Activated CD8-positive, alpha-beta memory T cell treated with anti-CD3 and anti-CD28 coated beads, Interleukin-2, amount 10 ng/mL, durations not matched to agents 7 days and 5 days (primary cell): ENCODE data around the gene KLHL21. TPM values are rescaled to one million over a fixed set of nuclear protein-coding genes. Genes with fewer than 3 reads are reported as not detected.
"Not testable (repeated sequence)": the region's sequence is repeated elsewhere in the genome, so short reads cannot be mapped to it uniquely, and the experiment has no call there.

Experiments used
- ATAC-seq: fragments of 150-1000 bp; cut with Tn5 transposase; one replicate; pipeline ENCODE4 v1.10.0; 2021; ENCODE audit warnings: moderate library complexity
- CTCF ChIA-PET: fragments of 350-600 bp; sonication (Branson Sonifier 250); formaldehyde crosslinking; loops from one replicate; lab custom pipeline; 2021; ENCODE audit warnings: antibody characterized with exemption; lab: Charles Lee
- DNase-seq: peaks from one replicate; pipeline ENCODE4 v3.0.0-alpha.2; 2020
- H3K27ac Mint-ChIP-seq: one replicate; pipeline ENCODE4 v1.8.0; 2021; ENCODE audit warnings: mild to moderate bottlenecking, mixed read lengths
- H3K27me3 Mint-ChIP-seq: one replicate; pipeline ENCODE4 v1.8.0; 2021; ENCODE audit warnings: mixed read lengths
- H3K36me3 Mint-ChIP-seq: one replicate; pipeline ENCODE4 v1.8.0; 2021; ENCODE audit warnings: mild to moderate bottlenecking, mixed read lengths
- H3K4me1 Mint-ChIP-seq: one replicate; pipeline ENCODE4 v1.8.0; 2021; ENCODE audit warnings: mixed read lengths
- H3K4me3 Mint-ChIP-seq: one replicate; pipeline ENCODE4 v1.8.0; 2021; ENCODE audit warnings: mild to moderate bottlenecking, moderate library complexity, mixed read lengths
- H3K9me3 Mint-ChIP-seq: one replicate; pipeline ENCODE4 v1.8.0; 2022; ENCODE audit warnings: low read depth, mixed read lengths
- total RNA-seq, 2 experiments: library from RNA; stranded (reverse); gene quantifications; one replicate each; pipeline ENCODE4 v1.2.3, GENCODE V29; 2021

The KLHL21 gene
- total RNA-seq, 2 experiments from 2014 or later = 23.9 to 28.2 TPM

DNA sequence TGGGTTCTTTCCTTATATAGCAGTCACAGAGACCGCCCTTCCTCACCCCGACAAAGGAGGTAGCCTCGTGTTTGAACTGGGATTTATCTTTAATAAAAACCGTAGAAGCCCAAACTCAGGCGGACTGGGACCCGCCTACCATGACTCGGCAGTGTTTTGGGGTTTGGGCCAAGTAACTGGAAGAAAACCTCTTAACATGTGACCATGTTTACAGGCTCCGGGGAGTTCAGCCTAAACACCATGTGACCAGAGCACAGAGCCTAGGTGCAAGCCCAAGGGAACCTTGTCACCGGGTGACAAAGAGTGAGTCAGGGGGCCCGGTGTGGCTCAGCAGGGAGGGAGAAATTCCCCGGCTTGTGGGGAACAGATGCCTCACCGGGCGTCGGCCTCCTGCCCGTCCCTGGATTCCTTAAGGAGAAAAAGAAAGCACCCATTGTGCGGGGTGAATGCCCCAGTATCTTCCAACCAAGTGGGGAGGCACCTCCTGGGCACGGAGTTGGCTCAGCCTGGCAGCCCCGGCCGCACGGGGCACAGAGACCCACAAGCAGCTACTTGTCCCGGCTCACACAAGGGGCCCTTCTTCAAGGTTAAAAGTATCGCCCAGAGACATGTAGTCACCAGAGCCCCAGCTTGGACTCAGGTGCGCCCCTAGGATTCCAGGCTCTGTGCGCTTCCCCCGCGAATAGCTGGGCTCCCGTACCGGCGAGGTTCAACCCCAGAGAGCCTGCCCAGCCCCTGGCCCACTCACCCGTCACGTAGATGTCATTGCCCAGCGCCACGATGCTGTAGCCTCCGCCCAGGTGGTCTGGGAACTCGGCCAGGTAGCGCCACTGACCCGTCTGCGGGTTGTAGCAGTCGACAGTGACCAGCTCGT, 1.4 kb downstream of the KLHL21 start:
- CTCF ChIA-PET = interaction anchor here (0.7 to 2.8 kb wide), 13 partner anchors 11 to 113 kb away, joined by 3 to 13 read pairs (median 4); partner anchors contain the start of genes DNAJC11, NOL9, PLEKHG5 and TAS1R1
- Mint-ChIP-seq H3K27ac (peak overlapping the region; percentile 94), H3K36me3 (peaks cover 18% of the 10 kb centered on the region), H3K27me3 (no peaks in the 10 kb centered on the region), H3K4me1 (peaks cover 41% of the 10 kb centered on the region), H3K9me3 (no peaks in the 10 kb centered on the region), H3K4me3 (peak overlapping the region; percentile 95)
- ATAC-seq (peak; percentile 51), DNase-seq (peak; percentile 87)

DNA sequence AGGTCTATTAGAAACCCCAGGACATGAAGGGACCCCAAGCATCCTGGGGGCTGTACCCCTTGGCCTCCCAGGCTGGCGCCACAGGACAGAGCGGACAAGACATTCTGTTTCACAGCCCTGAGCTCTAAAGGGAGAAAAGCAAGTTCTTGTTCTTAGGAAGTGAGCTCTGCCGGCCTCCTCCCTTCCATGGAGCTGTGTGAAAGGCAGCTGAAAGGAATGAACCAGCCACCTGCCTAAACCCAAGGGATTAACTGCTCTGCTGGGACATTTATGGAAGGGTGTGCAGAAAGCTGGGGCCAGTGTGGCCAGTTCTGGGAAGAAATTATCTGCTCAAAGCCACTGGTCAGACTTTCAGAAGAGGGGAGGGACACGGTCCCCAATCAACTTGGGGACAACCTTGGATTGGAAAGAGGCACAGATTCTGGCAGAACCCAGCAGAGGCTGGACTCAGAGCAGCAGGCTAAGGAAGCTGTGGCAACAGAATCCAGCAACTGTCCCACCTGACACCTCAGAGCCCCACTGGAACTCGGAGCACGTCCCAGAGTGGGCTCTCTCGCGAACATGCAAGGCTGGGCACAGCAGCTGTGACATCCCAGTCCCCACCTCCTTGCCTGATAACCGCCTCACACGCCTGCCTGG, 2.1 kb downstream of the KLHL21 start:
- peak overlapping the region; percentile 95 for H3K4me3 Mint-ChIP-seq
- H3K9me3 Mint-ChIP-seq = no peaks in the 10 kb centered on the region
- peak; percentile 3 for ATAC-seq
- peak overlapping the region; percentile 94 for H3K27ac Mint-ChIP-seq
- CTCF ChIA-PET = interaction anchor here (0.7 to 2.3 kb wide), 9 partner anchors 18 to 111 kb away, joined by 3 to 10 read pairs (median 4); partner anchors contain the start of genes NOL9 and TAS1R1
- no peaks in the 10 kb centered on the region for H3K27me3 Mint-ChIP-seq
- peaks cover 41% of the 10 kb centered on the region for H3K4me1 Mint-ChIP-seq
- peaks cover 20% of the 10 kb centered on the region for H3K36me3 Mint-ChIP-seq
- DNase-seq = no peak

DNA sequence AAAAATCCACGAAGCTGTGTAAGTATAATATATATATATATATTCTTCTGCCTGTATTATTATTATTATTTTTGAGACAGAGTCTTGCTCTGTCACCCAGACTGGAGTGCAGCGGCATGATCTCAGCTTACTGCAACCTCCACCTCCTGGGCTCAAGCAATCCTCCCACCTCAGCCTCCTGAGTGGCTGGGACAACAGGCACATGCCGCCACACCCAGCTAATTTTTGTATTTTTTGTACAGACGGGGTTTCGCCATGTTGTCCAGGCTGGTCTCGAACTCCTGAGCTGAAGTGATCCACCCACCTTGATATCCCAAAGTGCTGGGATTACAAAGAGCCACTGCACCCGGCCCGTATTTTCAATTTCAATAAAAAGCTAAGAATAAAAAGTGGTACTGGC, 2.7 kb downstream of the KLHL21 start:
- H3K4me3 Mint-ChIP-seq = peak overlapping the region; percentile 95
- peaks cover 42% of the 10 kb centered on the region for H3K4me1 Mint-ChIP-seq
- CTCF ChIA-PET = interaction anchor here (0.7 to 1.8 kb wide), 9 partner anchors 12 to 110 kb away, joined by 3 to 7 read pairs (median 3); partner anchors contain the start of genes NOL9 and TAS1R1
- DNase-seq, H3K27me3 Mint-ChIP-seq, ATAC-seq, H3K9me3 Mint-ChIP-seq: not testable (repeated sequence)
- peak overlapping the region; percentile 94 for H3K27ac Mint-ChIP-seq
- peaks cover 21% of the 10 kb centered on the region for H3K36me3 Mint-ChIP-seq

DNA sequence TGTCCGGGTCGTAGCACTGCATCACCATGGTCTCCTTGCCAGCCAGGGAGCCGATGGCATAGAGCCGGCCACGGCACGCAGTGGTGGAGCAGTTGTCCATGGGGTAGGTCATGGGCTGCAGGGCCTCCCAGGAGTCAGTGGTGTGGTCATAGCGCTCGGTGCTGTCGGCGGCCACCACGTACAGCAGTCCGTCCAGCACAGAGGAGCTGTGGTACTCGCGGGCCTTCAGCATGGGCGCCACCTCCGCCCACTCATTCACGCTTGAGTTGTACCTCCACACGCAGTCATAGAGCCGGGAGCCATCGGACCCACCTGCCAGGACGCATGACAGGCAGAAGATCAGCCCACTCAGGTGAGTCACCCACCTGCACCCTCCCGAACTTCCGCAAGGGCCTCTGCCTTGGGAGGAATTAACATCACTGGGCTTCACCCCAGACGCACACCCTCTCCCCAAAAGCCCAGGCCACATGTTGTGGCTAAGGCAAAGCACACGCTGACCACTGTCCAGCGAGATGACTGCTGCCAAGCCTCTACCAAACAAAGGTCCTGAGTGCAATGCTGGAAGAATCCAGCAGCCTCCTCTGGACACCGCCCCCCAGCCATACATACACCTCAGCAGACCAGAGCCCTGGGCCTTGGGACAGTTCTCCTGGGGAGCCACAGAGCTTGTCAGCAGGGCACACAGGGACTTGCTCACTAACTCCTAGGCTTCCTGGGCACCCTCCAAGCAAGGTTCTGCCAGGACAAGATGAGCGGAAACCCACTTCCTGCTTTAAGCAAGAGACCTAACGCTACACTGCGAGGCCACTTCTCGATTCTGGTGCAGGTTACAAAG, 3.3 kb downstream of the KLHL21 start:
- Mint-ChIP-seq H3K9me3 (no peaks in the 10 kb centered on the region), H3K27me3 (no peaks in the 10 kb centered on the region), H3K4me3 (peak overlapping the region; percentile 95), H3K27ac (peak overlapping the region; percentile 94), H3K4me1 (peaks cover 42% of the 10 kb centered on the region), H3K36me3 (peaks cover 24% of the 10 kb centered on the region)
- DNase-seq (peak; percentile 75), ATAC-seq (no peak)
- CTCF ChIA-PET = interaction anchor here (0.8 to 1.8 kb wide), 6 partner anchors 13 to 110 kb away, joined by 3 to 7 read pairs (median 4); partner anchors contain the start of genes NOL9 and TAS1R1

DNA sequence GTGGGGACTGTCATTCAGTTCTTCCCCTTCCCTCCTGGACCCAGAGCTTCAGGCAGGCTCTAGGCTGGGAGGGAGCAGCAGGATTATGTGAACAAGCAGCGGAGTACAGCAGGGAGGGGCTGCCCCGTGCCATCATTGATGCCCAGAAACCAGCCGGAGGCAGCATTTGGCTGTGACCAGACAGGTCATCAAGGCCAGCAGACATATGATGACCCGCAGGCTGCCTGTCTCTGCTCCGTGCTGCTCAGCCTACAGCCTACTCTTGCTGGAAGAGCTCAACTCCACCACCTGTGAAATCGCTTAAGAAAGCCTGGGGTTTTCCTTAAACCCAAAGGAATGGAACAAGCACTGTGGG, 4.9 kb downstream of the KLHL21 start:
- CTCF ChIA-PET = interaction anchor here (1.4 kb wide), 1 partner anchor 43 kb away, joined by 3 read pairs; the partner anchor contains the start of genes NOL9 and TAS1R1
- H3K4me3 Mint-ChIP-seq = no peak overlapping the region
- peak overlapping the region; percentile 31 for H3K27ac Mint-ChIP-seq

GRCh38 chr1:6596886-6597776, 5.5 kb downstream of the KLHL21 start:
- Mint-ChIP-seq H3K27me3 (no peaks in the 10 kb centered on the region), H3K9me3 (no peaks in the 10 kb centered on the region), H3K36me3 (peaks cover 27% of the 10 kb centered on the region), H3K27ac (peak overlapping the region; percentile 43), H3K4me3 (no peak overlapping the region), H3K4me1 (peaks cover 46% of the 10 kb centered on the region)
- no peak for ATAC-seq
- no peak for DNase-seq
- CTCF ChIA-PET = interaction anchor here (1.4 kb wide), 1 partner anchor 43 kb away, joined by 3 read pairs; the partner anchor contains the start of genes NOL9 and TAS1R1

More for the DNA sequence above, 4.9 kb downstream of the KLHL21 start:
- no peaks in the 10 kb centered on the region for H3K27me3 Mint-ChIP-seq
- ATAC-seq (no peak), DNase-seq (no peak)
- no peaks in the 10 kb centered on the region for H3K9me3 Mint-ChIP-seq
- peaks cover 40% of the 10 kb centered on the region for H3K4me1 Mint-ChIP-seq
- H3K36me3 Mint-ChIP-seq = peaks cover 27% of the 10 kb centered on the region

- no peak for DNase-seq
- Mint-ChIP-seq H3K4me1 (peaks cover 53% of the 10 kb centered on the region), H3K27ac (peak overlapping the region; percentile 33), H3K27me3 (no peaks in the 10 kb centered on the region), H3K36me3 (peaks cover 27% of the 10 kb centered on the region), H3K4me3 (no peak overlapping the region), H3K9me3 (no peaks in the 10 kb centered on the region)
- CTCF ChIA-PET = no interaction called here
- no peak for ATAC-seq
These were observed 6.3 kb downstream of the KLHL21 start for GRCh38 chr1:6596351-6596750.

GRCh38 chr1:6594977-6595740, 7.5 kb downstream of the KLHL21 start:
- no peaks in the 10 kb centered on the region for H3K27me3 Mint-ChIP-seq
- H3K4me1 Mint-ChIP-seq = peaks cover 51% of the 10 kb centered on the region
- no peak overlapping the region for H3K27ac Mint-ChIP-seq
- DNase-seq (no peak), ATAC-seq (no peak)
- no peak overlapping the region for H3K4me3 Mint-ChIP-seq
- no peaks in the 10 kb centered on the region for H3K9me3 Mint-ChIP-seq
- H3K36me3 Mint-ChIP-seq = peaks cover 23% of the 10 kb centered on the region
- CTCF ChIA-PET = no interaction called here

GRCh38 chr1:6593810-6594209, 8.9 kb downstream of the KLHL21 start:
- H3K27ac Mint-ChIP-seq = no peak overlapping the region
- CTCF ChIA-PET = no interaction called here
- no peak for DNase-seq
- H3K36me3 Mint-ChIP-seq = peaks cover 17% of the 10 kb centered on the region
- no peak overlapping the region for H3K4me3 Mint-ChIP-seq
- peaks cover 39% of the 10 kb centered on the region for H3K4me1 Mint-ChIP-seq
- no peak for ATAC-seq
- H3K9me3 Mint-ChIP-seq = no peaks in the 10 kb centered on the region
- H3K27me3 Mint-ChIP-seq = no peaks in the 10 kb centered on the region

DNA sequence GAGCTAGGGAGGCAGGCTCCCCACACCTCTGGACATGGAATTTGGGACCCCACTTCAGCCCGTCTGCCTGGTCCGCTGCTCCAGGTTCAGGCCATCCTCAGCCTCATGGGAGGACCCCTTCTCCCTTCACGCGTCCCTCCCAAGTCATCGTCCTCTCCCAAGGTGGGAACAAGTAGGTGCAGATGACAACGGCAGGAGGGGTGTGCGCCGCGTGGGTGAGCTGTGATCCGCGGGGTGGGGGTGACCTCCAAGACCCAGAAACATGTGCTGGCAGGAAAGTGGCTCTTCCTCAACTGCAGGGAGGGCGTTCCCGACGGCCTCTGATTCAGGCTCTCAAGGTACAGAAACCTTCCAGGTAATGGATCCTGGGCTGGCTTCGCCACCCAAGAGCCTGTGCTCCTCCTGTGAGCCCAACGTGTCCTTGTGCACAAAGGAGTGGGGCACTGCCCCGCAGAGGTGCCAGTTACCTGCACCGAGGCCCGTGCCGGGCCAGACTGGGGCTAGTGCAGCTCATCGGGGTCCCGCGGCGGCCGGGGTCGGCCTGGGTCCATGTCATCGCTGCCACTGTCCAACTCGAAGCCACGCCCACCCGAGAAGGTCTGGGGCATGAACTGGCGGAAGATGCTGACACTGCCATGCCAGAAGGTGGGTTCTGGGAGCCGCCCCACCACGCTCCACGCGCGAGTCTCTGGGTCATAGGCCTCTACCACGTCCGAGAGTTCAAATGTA, 9.6 kb downstream of the KLHL21 start:
- Mint-ChIP-seq H3K36me3 (peaks cover 16% of the 10 kb centered on the region), H3K27ac (peak overlapping the region; percentile 75), H3K4me1 (peaks cover 37% of the 10 kb centered on the region), H3K4me3 (no peak overlapping the region), H3K9me3 (no peaks in the 10 kb centered on the region), H3K27me3 (no peaks in the 10 kb centered on the region)
- CTCF ChIA-PET = interaction anchor here (1.3 kb wide), 1 partner anchor 13 kb away, joined by 5 read pairs; the partner anchor contains the start of gene ZBTB48
- DNase-seq (no peak), ATAC-seq (no peak)

GRCh38 chr1:6592441-6592840, 10.2 kb downstream of the KLHL21 start:
- H3K4me3 Mint-ChIP-seq = no peak overlapping the region

More at GRCh38 chr1:6592441-6592840, 10.2 kb downstream of the KLHL21 start:
- DNase-seq = no peak
- no peak for ATAC-seq
- CTCF ChIA-PET = interaction anchor here (1.3 kb wide), 1 partner anchor 12 kb away, joined by 5 read pairs; the partner anchor contains the start of gene ZBTB48
- H3K27me3 Mint-ChIP-seq = no peaks in the 10 kb centered on the region
- H3K4me1 Mint-ChIP-seq = peaks cover 32% of the 10 kb centered on the region
- H3K9me3 Mint-ChIP-seq = no peaks in the 10 kb centered on the region
- H3K27ac Mint-ChIP-seq = peak overlapping the region; percentile 75
- peaks cover 16% of the 10 kb centered on the region for H3K36me3 Mint-ChIP-seq
